ENCODE data around the gene CCDC70.

- no peak for TF ChIP-seq CTCF (conservative IDR thresholded peaks at IDR 0.05)
- no peak for TF ChIP-seq ZFX (IDR thresholded peaks at IDR 0.05)
Observed at GRCh38 chr13:51845574-51846318, 16.0 kb upstream of the CCDC70 start.
